Retinal pigment epithelial cell (primary cell): ENCODE data around the gene SAG.

Source experiments
- DNase-seq: peaks from one replicate; pipeline ENCODE4 v3.0.0-alpha.2; 2010; ENCODE audit warnings: low read depth
- H3K4me3 ChIP-seq: 2 replicates; pipeline ENCODE4 v1.5.1; 2011; ENCODE audit warnings: mild to moderate bottlenecking, low read length, control low read depth, moderate library complexity
- TF ChIP-seq, protein P1 (sequence below): conservative IDR thresholded peaks from 2 replicates; pipeline ENCODE4 v1.5.1; 2011; ENCODE audit warnings: low read depth, low read length, control low read depth, inconsistent platforms

The SAG gene

DNA sequence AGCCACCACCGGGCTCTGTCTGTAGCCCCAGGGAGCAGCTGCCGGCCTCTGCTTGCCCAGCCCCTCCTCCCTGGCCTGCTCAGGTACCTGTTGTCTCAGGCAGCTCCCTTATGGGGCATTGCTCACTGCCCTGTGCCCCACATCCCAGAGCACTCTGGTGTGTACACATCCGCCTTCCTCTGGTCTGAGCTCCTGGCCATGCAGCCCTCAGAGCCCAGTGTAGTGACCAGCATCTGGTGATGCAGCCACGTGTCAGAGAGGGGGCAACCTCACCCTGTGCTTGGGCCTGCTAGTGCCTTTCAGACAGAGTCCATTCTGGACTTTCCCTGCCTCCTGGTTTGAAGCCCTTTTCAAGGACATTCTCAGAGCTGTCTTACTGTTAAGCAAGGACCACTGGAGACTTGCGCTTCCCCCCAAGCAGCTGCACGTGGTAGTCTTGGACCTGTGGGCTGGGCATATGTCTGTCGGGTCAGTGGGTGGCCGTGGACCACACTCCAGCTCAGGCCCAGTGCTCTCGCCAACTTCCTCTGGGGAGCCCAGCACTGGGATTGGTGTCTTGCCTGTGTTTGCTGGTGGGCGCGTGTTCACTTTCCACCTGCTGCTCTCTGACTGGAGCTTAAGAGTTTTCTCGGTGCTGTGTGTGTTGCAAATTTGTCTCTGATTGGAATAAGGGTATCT, 77.3 kb downstream of the SAG start:
- no peak overlapping the region for H3K4me3 ChIP-seq
- TF ChIP-seq, protein P1, sequence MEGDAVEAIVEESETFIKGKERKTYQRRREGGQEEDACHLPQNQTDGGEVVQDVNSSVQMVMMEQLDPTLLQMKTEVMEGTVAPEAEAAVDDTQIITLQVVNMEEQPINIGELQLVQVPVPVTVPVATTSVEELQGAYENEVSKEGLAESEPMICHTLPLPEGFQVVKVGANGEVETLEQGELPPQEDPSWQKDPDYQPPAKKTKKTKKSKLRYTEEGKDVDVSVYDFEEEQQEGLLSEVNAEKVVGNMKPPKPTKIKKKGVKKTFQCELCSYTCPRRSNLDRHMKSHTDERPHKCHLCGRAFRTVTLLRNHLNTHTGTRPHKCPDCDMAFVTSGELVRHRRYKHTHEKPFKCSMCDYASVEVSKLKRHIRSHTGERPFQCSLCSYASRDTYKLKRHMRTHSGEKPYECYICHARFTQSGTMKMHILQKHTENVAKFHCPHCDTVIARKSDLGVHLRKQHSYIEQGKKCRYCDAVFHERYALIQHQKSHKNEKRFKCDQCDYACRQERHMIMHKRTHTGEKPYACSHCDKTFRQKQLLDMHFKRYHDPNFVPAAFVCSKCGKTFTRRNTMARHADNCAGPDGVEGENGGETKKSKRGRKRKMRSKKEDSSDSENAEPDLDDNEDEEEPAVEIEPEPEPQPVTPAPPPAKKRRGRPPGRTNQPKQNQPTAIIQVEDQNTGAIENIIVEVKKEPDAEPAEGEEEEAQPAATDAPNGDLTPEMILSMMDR = no peak
- no peak for DNase-seq

DNA sequence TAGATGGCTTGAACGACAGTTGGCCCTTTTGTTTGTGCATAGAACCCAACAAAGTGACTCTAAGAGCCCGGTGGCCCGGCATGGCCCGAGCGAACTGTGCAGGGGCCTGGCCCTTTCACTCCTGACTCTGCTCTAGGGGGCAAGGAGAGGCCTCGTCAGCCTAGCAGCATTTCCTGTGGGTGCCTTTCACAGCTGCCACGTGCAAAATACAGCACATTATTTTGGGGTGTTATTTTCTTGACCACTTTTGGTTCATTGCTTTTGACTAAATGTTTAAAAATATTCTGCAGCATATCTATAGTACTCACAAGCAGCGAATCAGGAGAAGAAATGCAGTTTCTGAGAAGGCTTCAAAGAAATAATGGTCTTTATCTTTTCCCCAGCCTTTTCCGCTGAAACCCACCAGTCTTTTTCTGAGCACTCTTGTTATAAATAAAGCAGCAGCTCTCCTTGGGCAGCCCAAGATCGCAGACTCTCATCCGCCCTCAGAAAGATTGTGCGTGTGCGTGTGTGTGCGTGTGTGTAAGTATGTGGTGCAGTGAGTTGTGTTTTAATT, 78.0 kb downstream of the SAG start:
- DNase-seq = no peak
- TF ChIP-seq, protein P1 = no peak
- H3K4me3 ChIP-seq = no peak overlapping the region

DNA sequence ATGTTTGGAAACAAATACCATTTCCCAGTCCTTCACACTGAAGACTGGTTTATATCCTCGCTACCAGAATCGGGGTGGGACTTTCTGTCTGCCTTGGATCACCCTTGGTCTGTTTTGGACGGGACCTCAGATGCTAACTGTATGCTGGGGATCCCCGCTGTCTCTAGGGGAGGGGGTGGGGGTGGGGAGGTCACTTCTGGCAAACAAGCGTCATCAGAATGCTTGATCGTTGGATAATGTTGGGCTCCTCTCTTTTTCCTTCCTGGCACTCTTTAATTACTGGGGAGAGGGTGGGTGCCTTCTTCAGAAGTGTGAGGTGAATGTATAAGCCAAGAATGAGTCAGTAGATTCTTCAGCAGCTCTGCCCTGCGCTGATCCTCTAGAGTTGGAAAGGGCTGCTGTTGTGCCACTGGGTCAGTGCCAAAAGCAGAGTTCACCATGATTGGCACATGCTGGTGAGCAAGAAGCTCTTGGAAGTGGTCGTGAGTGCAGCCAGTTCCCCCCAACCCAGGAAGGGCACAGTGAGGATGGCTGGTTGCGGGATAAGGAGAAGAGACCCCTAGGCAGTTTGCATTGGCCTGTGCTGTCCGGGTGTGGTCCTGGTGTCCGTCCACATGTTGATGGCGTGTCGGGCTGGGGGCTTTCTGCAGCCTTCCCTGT, 78.9 kb downstream of the SAG start:
- no peak overlapping the region for H3K4me3 ChIP-seq
- TF ChIP-seq, protein P1 = no peak
- peak; percentile 89 for DNase-seq

DNA sequence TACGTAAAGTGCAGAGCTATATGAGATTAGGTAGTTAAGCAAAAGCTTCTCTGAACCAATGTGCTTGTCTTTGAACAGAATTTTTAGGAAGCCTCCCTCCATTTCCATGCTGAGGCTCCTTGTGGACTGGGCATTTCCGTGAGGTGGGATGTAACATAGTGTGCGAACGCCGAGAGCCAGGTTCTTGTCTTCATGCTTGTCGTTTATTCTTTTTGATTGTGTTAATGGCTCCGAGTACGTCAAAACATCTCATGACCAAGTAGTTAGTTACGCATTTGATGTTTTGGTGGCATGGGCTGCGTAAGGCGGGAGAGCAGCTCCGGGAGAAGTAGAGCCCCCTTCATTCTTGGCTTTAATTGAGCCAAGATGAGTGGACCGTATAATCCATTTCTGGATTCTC, 79.6 kb downstream of the SAG start:
- TF ChIP-seq, protein P1 = no peak
- H3K4me3 ChIP-seq = no peak overlapping the region
- no peak for DNase-seq

DNA sequence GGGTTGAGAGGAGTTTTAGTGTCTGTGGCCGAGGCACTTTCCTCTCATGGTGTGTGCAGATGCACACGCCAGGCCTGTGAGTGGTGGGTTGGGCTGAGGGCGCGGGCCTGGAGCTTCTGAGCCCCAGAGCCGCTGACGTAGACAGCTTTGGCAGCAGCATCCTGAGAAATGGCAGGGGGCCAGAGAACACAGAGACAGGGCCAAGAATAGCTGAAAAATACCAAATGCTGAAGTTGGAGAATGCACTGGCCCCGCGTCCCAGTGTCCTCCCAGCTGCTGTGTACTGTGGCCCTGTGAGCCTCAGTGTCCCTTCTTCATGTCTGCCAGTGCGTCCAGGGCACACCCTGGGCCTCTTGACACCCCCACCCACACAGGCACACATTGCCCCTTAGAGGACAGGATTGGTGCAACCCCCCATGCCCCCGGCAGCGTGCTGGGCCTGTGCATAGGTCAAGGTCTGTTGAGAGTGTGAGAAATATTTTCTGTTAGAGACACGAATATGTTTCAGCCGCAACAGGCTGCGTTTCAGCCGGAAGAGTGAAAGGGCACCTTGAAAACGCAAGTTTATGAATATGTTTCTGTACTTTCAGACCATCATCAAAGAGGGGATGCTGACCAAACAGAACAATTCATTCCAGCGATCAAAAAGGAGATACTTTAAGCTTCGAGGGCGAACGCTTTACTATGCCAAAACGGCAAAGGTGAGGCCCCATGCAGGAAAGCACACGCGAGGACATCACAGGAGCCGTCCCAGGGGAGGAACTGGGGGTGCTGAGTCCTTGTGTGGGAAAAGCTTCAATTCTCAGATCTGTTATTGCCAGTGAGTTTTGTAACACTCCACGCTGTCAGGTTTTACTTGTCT, 80.3 kb downstream of the SAG start:
- TF ChIP-seq, protein P1 = no peak
- peak; percentile 90 for DNase-seq
- H3K4me3 ChIP-seq = no peak overlapping the region

DNA sequence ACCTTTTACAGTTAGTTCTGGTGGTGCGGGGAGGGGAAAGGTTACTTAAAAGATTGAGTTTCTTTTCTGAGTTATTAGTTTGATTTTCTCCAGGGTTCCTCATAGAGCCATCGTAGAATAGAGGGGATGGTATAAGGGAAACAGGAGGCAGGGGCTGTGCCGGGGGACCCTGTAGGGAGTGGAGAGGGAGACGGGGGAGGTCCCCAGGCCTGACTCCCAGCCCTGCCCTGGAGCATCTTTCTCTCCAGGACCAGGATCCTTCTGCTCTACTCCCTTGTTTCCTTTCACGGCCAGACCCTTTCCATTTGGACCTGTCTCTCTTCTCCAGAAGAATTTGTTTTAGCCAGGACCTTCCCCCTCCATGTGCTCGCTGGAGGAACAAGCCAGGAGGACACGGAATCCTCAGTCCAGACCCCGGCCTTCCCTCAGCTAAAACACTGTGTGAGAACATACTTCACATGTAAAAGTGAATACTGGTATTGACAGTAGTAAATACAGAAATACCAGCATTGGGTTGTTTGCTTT, 82.0 kb downstream of the SAG start:
- DNase-seq = no peak
- TF ChIP-seq, protein P1 = no peak
- H3K4me3 ChIP-seq = no peak overlapping the region
